IMR-90 (cell line): ENCODE data around the gene SLAMF8. TPM values are rescaled to one million over a fixed set of nuclear protein-coding genes. Genes with fewer than 3 reads are reported as not detected.

Source experiments
- ATAC-seq: fragments of 200-7000 bp; cut with Tn5 transposase; 2 replicates; pipeline ENCODE4 v1.9.1; 2020; ENCODE audit warnings: low read depth, mild to moderate bottlenecking, moderate library complexity
- BruUV-seq: library from RNA; stranded (reverse); fragments of 400-500 nt; replicated peaks from 2 replicates; lab custom pipeline; 2021; lab: Mats Ljungman, UMichigan
- CTCF ChIA-PET: fragments of 300-600 bp; formaldehyde crosslinking; extraction: SDS; loops from one replicate; lab custom pipeline; 2021; ENCODE audit warnings: antibody characterized with exemption; lab: Yijun Ruan, JAX
- POLR2A ChIA-PET: fragments of 300-600 bp; sonication (Branson Sonifier 250); formaldehyde crosslinking; loops from one replicate; lab custom pipeline; 2022; ENCODE audit warnings: antibody characterized with exemption; ENCODE audit not compliant: unreplicated experiment; lab: Charles Lee
- DNase-seq: peaks from one replicate; pipeline ENCODE4 v3.0.0; 2013
- H2AFZ ChIP-seq: replicated peaks from 2 replicates; pipeline ENCODE3; 2013; ENCODE audit warnings: low read length, mild to moderate bottlenecking; ENCODE audit not compliant: poor library complexity
- H2AK5ac ChIP-seq: 2 replicates; pipeline ENCODE4 v1.6.1; 2013; ENCODE audit warnings: low read depth, low read length, inconsistent platforms
- H2AK9ac ChIP-seq: replicated peaks from 2 replicates; pipeline ENCODE3; 2013; ENCODE audit warnings: mild to moderate bottlenecking, low read depth, low read length, moderate library complexity; ENCODE audit not compliant: poor library complexity
- H2BK120ac ChIP-seq: 2 replicates; pipeline ENCODE4 v1.6.1; 2013; ENCODE audit warnings: low read depth, low read length, inconsistent platforms
- H2BK15ac ChIP-seq: 3 replicates; pipeline ENCODE4 v1.6.1; 2013; ENCODE audit warnings: low read depth, low read length, inconsistent platforms
- H2BK20ac ChIP-seq: 2 replicates; pipeline ENCODE4 v1.6.1; 2013; ENCODE audit warnings: low read depth, mild to moderate bottlenecking, inconsistent platforms, low read length, moderate library complexity
- H2BK5ac ChIP-seq: 2 replicates; pipeline ENCODE4 v1.6.1; 2013; ENCODE audit warnings: mild to moderate bottlenecking, low read depth, low read length, inconsistent platforms; ENCODE audit not compliant: poor library complexity, severe bottlenecking
- H3K14ac ChIP-seq: replicated peaks from 2 replicates; pipeline ENCODE4 v1.6.1; 2013; ENCODE audit warnings: low read depth, low read length, inconsistent platforms
- H3K18ac ChIP-seq: 2 replicates; pipeline ENCODE4 v1.6.1; 2013; ENCODE audit warnings: low read depth, low read length, control low read depth
- H3K23ac ChIP-seq: 2 replicates; pipeline ENCODE4 v1.6.1; 2013; ENCODE audit warnings: low read depth, low read length, inconsistent platforms
- H3K27ac ChIP-seq: 2 replicates; pipeline ENCODE4 v1.5.1; 2013; ENCODE audit warnings: mild to moderate bottlenecking, control low read depth, low read length; ENCODE audit not compliant: insufficient read depth
- H3K27me3 ChIP-seq: 2 replicates; pipeline ENCODE4 v1.6.1; 2013; ENCODE audit warnings: low read length; ENCODE audit not compliant: control insufficient read depth, insufficient read depth
- H3K36me3 ChIP-seq: 2 replicates; pipeline ENCODE4 v1.6.1; 2013; ENCODE audit warnings: low read length, mixed read lengths; ENCODE audit not compliant: control insufficient read depth, insufficient read depth
- H3K4ac ChIP-seq: 2 replicates; pipeline ENCODE4 v1.6.1; 2013; ENCODE audit warnings: low read depth, low read length, inconsistent platforms
- H3K4me1 ChIP-seq: 2 replicates; pipeline ENCODE4 v1.6.1; 2013; ENCODE audit warnings: low read length, mixed read lengths; ENCODE audit not compliant: control insufficient read depth, insufficient read depth
- H3K4me2 ChIP-seq: 2 replicates; pipeline ENCODE4 v1.6.1; 2013; ENCODE audit warnings: low read depth, mild to moderate bottlenecking, control low read depth, low read length, moderate library complexity
- H3K4me3 ChIP-seq: 2 replicates; pipeline ENCODE4 v1.5.1; 2013; ENCODE audit warnings: low read depth, mild to moderate bottlenecking, control low read depth, low read length, moderate library complexity; ENCODE audit not compliant: insufficient read depth
- H3K56ac ChIP-seq: 2 replicates; pipeline ENCODE4 v1.6.1; 2013; ENCODE audit warnings: low read length, inconsistent platforms; ENCODE audit not compliant: insufficient read depth; ENCODE audit errors: extremely low read depth
- H3K79me1 ChIP-seq, 2 experiments: 2 replicates each; pipeline ENCODE4 v1.6.1; 2013; ENCODE audit warnings: low read length in 2 of 2, inconsistent platforms in 1 of 2, low read depth in 1 of 2
- H3K9ac ChIP-seq: 2 replicates; pipeline ENCODE4 v1.6.1; 2013; ENCODE audit warnings: low read depth, low read length, control low read depth
- H3K9me1 ChIP-seq: 2 replicates; pipeline ENCODE4 v1.6.1; 2013; ENCODE audit warnings: low read length, inconsistent platforms; ENCODE audit not compliant: insufficient read depth
- H3K9me3 ChIP-seq: 2 replicates; pipeline ENCODE4 v1.6.1; 2013; ENCODE audit warnings: low read length; ENCODE audit not compliant: control insufficient read depth, insufficient read depth
- H4K20me1 ChIP-seq: 2 replicates; pipeline ENCODE4 v1.6.1; 2013; ENCODE audit warnings: low read length, inconsistent platforms; ENCODE audit not compliant: insufficient read depth
- H4K5ac ChIP-seq: 2 replicates; pipeline ENCODE4 v1.6.1; 2013; ENCODE audit warnings: mild to moderate bottlenecking, low read depth, low read length, control low read depth
- H4K8ac ChIP-seq, 2 experiments: 2 replicates each; pipeline ENCODE4 v1.6.1; 2013; ENCODE audit warnings: low read depth in 2 of 2, low read length in 2 of 2, control low read depth in 1 of 2, inconsistent platforms in 1 of 2
- H4K91ac ChIP-seq: 2 replicates; pipeline ENCODE4 v1.6.1; 2013; ENCODE audit warnings: low read depth, low read length, inconsistent platforms; ENCODE audit not compliant: insufficient read depth
- BHLHE40 ChIP-seq: fragments of 150-350 bp; IDR thresholded peaks from 2 replicates; pipeline ENCODE4 v1.6.1; 2016; ENCODE audit warnings: mild to moderate bottlenecking, low read depth, low read length
- CEBPB ChIP-seq: IDR thresholded peaks from 2 replicates; pipeline ENCODE4 v1.6.1; 2012; ENCODE audit warnings: low read depth, low read length, improper control_type of control experiment
- CHD1 ChIP-seq: IDR thresholded peaks from 2 replicates; pipeline ENCODE4 v1.6.1; 2012; ENCODE audit warnings: low read depth, low read length, improper control_type of control experiment
- CTCF ChIP-seq: conservative IDR thresholded peaks from 2 replicates; pipeline ENCODE4 v1.5.1; 2012; ENCODE audit warnings: mild to moderate bottlenecking, low read depth, low read length, improper control_type of control experiment
- ELK1 ChIP-seq: fragments of 150-350 bp; IDR thresholded peaks from 2 replicates; pipeline ENCODE4 v1.6.1; 2016; ENCODE audit warnings: low read depth, mild to moderate bottlenecking, low read length, moderate library complexity, borderline replicate concordance
- FOS ChIP-seq: fragments of 150-350 bp; IDR thresholded peaks from 2 replicates; pipeline ENCODE4 v1.6.1; 2016; ENCODE audit warnings: low read depth, low read length
- MAFK ChIP-seq: IDR thresholded peaks from 2 replicates; pipeline ENCODE4 v1.6.1; 2012; ENCODE audit warnings: low read depth, low read length, improper control_type of control experiment
- MAZ ChIP-seq: IDR thresholded peaks from 2 replicates; pipeline ENCODE4 v1.6.1; 2012; ENCODE audit warnings: low read depth, mild to moderate bottlenecking, low read length, improper control_type of control experiment, moderate library complexity, borderline replicate concordance
- MXI1 ChIP-seq: IDR thresholded peaks from 2 replicates; pipeline ENCODE4 v1.6.1; 2012; ENCODE audit warnings: low read depth, mild to moderate bottlenecking, low read length, moderate library complexity, borderline replicate concordance
- NFE2L2 ChIP-seq: fragments of 150-350 bp; IDR thresholded peaks from 2 replicates; pipeline ENCODE4 v1.6.1; 2016; ENCODE audit warnings: low read depth, mild to moderate bottlenecking, low read length
- POLR2A ChIP-seq: IDR thresholded peaks from 2 replicates; pipeline ENCODE4 v1.6.1; 2012; ENCODE audit warnings: mild to moderate bottlenecking, low read depth, low read length
- RAD21 ChIP-seq: IDR thresholded peaks from 2 replicates; pipeline ENCODE4 v1.6.1; 2012; ENCODE audit warnings: low read length, improper control_type of control experiment
- RCOR1 ChIP-seq: IDR thresholded peaks from 2 replicates; pipeline ENCODE4 v1.6.1; 2012; ENCODE audit warnings: mild to moderate bottlenecking, low read length, improper control_type of control experiment; ENCODE audit not compliant: insufficient replicate concordance
- RFX5 ChIP-seq: IDR thresholded peaks from 2 replicates; pipeline ENCODE4 v1.8.0; 2012; ENCODE audit warnings: low read depth, mild to moderate bottlenecking, low read length, moderate library complexity
- SMC3 ChIP-seq: fragments of 150-350 bp; IDR thresholded peaks from 2 replicates; pipeline ENCODE4 v1.6.1; 2016; ENCODE audit warnings: low read depth, mild to moderate bottlenecking, antibody characterized with exemption, low read length, moderate library complexity
- WGBS, 2 experiments: methylation state at CpG; one replicate each; pipeline versions ENCODE4 v1.1.5 to v1.1.7; 2013; ENCODE audit warnings: missing lambda C conversion rate in 2 of 2; ENCODE audit not compliant: insufficient read length in 1 of 2; ENCODE audit errors: extremely low coverage in 2 of 2; 5-methylcytosine and 5-hydroxymethylcytosine counted together
- dilution Hi-C: fragments of 300-500 bp; cut with HindIII; formaldehyde crosslinking; loops from one replicate; pipeline ENCODE4 v1.14.3; 2018; ENCODE audit warnings: low sequenced_read_pairs; ENCODE audit not compliant: unreplicated experiment
- in situ Hi-C: fragments of 300-500 bp; cut with MboI; formaldehyde crosslinking; loops from 3 replicates; pipeline ENCODE4 v1.14.3; 2019; ENCODE audit warnings: low sequenced_read_pairs, inconsistent platforms, mixed read lengths
- intact Hi-C: fragments of 100-400 bp; cut with micrococcal nuclease; formaldehyde crosslinking; loops from 2 replicates; pipeline ENCODE4 v1.10.0; 2022
- polyA plus RNA-seq, 3 experiments: library from polyadenylated mRNA; depleted of rRNA; stranded (reverse); fragments of >200 nt; gene quantifications; 2 replicates each; pipeline ENCODE4 v1.2.3, GENCODE V29; 2012; ENCODE audit warnings: low replicate concordance in 1 of 3
- total RNA-seq: library from RNA; depleted of rRNA; stranded (reverse); fragments of >200 nt; gene quantifications from 2 replicates; pipeline ENCODE4 v1.2.3, GENCODE V29; 2012
- TF ChIP-seq, protein P1 (sequence below): fragments of 150-350 bp; IDR thresholded peaks from 2 replicates; pipeline ENCODE4 v1.6.1; 2017; ENCODE audit warnings: mild to moderate bottlenecking, antibody characterized with exemption, low read length, low read depth

The SLAMF8 gene
- total and polyA plus RNA-seq, 2 of the 4 experiments (the other 2 are of a cell fraction) = 0.07 TPM; not detected in 1

- WGBS, 2 experiments = no CpG with 5 or more reads among the region's 2 CpGs
- POLR2A ChIA-PET = interaction anchor here (0.8 kb wide), 1 partner anchor 12 kb away, joined by 3 read pairs; no protein-coding TSS in a partner anchor
- Histone ChIP-seq H4K91ac (no peak overlapping the region), H3K27me3 (no peaks in the 10 kb centered on the region; the same call in 1 of the 2 replicates), H3K56ac (no peak overlapping the region), H4K5ac (no peak overlapping the region), H3K79me1 (no peaks in the 10 kb centered on the region), H3K9me1 (peaks cover 2% of the 10 kb centered on the region; the same call in 1 of the 2 replicates), H3K4me3 (no peak overlapping the region), H3K4ac (no peak overlapping the region), H2BK120ac (no peak overlapping the region), H3K9me3 (no peaks in the 10 kb centered on the region), H3K18ac (no peak overlapping the region), H3K9ac (no peak overlapping the region), H4K8ac (no peak overlapping the region), H3K36me3 (no peaks in the 10 kb centered on the region), H3K27ac (no peak overlapping the region), H2AFZ (no peak overlapping the region), H3K4me2 (no peak overlapping the region), H3K23ac (no peak overlapping the region), H2AK5ac (no peak overlapping the region), H2BK5ac (no peak overlapping the region), H2BK15ac (no peak overlapping the region), H3K4me1 (no peaks in the 10 kb centered on the region; the same call in 1 of the 2 replicates), H2BK20ac (no peak overlapping the region), H4K20me1 (no peaks in the 10 kb centered on the region), H3K14ac (no peak overlapping the region), H2AK9ac (no peak overlapping the region)
- DNase-seq (no peak), ATAC-seq (no peak)
- in situ Hi-C loops (no loop called here), dilution Hi-C loops (no loop called here), intact Hi-C loops (no loop called here)
- BruUV-seq = no TSS peak
- TF ChIP-seq MAFK (no peak), RFX5 (no peak), MXI1 (no peak), BHLHE40 (no peak), POLR2A (no peak), CTCF (no peak), CHD1 (no peak), ELK1 (no peak), CEBPB (no peak), RAD21 (no peak), MAZ (no peak), SMC3 (no peak), NFE2L2 (no peak), FOS (no peak), RCOR1 (no peak)
- TF ChIP-seq, protein P1, sequence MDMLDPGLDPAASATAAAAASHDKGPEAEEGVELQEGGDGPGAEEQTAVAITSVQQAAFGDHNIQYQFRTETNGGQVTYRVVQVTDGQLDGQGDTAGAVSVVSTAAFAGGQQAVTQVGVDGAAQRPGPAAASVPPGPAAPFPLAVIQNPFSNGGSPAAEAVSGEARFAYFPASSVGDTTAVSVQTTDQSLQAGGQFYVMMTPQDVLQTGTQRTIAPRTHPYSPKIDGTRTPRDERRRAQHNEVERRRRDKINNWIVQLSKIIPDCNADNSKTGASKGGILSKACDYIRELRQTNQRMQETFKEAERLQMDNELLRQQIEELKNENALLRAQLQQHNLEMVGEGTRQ = no peak
- CTCF ChIA-PET = no interaction called here
Measured at GRCh38 chr1:159841749-159842148, 15.1 kb downstream of the SLAMF8 start.
